ENCODE data around the gene BTK.

DNA sequence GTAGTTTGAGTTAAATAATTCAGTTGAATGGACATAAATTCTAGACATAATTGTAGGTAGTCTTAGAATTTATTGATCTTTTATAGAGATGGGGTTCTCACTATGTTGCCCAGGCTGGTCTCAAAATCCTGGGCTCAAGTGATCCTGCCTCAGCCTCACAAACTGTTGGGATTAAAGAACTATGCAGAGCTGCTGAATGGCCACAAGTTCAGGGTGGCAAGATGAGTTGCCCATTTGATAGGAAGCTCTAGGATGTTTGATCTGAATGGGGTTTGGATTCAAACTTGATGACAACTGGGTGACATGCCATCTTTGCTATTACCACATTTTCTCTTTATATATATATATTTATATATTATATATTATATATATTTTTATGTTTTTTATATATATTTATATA is 8.4 kb upstream of the BTK start:
- no peak for TF ChIP-seq POLR2A (IDR thresholded peaks at IDR 0.05)
- TF ChIP-seq, protein P1, sequence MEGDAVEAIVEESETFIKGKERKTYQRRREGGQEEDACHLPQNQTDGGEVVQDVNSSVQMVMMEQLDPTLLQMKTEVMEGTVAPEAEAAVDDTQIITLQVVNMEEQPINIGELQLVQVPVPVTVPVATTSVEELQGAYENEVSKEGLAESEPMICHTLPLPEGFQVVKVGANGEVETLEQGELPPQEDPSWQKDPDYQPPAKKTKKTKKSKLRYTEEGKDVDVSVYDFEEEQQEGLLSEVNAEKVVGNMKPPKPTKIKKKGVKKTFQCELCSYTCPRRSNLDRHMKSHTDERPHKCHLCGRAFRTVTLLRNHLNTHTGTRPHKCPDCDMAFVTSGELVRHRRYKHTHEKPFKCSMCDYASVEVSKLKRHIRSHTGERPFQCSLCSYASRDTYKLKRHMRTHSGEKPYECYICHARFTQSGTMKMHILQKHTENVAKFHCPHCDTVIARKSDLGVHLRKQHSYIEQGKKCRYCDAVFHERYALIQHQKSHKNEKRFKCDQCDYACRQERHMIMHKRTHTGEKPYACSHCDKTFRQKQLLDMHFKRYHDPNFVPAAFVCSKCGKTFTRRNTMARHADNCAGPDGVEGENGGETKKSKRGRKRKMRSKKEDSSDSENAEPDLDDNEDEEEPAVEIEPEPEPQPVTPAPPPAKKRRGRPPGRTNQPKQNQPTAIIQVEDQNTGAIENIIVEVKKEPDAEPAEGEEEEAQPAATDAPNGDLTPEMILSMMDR (IDR thresholded peaks at IDR 0.05), result no peak
